GM19452 (cell line): ENCODE results near the gene ADAMTS16.

Experiments
- ATAC-seq: cut with Tn5 transposase; IDR thresholded peaks from one replicate; pipeline ENCODE4 v1.9.1; 2021; ENCODE audit not compliant: unreplicated experiment

Gene ADAMTS16

DNA sequence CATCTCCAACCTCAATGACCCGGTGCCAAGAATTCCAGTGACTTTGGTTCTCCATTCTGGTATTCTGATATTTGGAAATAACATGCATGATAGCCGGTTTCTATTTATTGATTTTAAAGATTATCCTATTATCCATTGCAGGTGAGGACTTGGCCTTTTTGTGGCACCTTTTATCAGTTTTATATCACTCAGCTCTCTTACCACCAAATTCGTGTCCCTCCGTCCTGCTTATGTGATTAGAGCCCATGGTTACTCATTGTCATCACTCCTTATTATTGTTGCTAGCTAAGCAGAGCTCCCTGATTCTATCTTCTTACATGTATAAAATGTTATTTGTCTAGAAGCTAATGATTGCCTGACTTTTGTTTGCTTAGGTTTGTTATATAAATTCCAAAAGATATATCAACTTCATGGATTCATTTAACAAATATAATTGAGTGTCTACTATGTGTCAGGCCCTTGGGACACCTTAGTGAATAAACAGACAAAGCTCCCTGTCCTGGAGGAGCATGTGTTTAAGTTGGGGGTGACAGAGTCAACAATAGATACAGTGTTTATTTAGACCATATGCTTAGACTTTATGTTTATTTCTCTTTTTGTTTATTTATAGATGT lies 138.2 kb downstream of the ADAMTS16 start:
- no peak for ATAC-seq

GRCh38 chr5:5278815-5279381 lies 138.8 kb downstream of the ADAMTS16 start:
- ATAC-seq, result no peak

DNA sequence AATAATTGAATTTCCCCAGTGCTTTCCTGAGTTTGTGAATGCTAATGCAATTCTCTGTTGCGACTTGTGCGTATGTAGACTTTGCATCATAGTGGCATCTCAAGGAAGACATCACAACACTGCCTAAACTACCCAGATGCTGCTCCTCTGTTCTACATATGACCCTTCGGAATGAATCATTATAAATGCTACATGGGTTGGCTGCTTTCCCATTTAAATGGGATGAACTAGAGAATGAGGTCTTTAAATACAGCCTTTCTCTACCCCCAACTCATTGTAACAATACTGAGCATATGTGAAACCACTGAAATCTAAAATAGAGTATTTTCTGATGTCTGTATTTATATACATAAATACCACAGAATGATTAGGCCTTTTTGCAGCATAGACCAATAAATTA lies 145.8 kb downstream of the ADAMTS16 start:
- no peak for ATAC-seq

- ATAC-seq, result no peak
These were observed 147.3 kb downstream of the ADAMTS16 start for GRCh38 chr5:5287419-5287818.

DNA sequence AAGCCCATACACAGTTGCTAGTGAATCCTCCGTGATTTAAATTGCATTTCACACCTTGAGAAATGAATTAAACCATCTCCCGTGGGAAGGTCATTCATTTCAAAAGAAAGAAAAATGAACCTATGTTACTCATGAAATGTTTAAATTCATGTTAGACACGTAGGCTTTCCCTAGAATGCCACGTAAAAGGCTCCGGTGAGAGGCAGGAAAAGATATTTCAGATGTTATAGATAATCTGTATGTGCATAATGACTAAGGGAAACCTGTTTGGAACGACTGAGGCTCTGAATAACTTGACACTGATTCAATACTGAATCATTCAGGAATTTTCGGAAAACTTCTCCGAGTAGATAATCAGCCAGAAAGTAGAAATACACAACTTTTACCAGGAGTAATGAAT lies 148.1 kb downstream of the ADAMTS16 start:
- ATAC-seq, result no peak

- no peak for ATAC-seq
These were observed 149.4 kb downstream of the ADAMTS16 start for GRCh38 chr5:5289537-5289936.

DNA sequence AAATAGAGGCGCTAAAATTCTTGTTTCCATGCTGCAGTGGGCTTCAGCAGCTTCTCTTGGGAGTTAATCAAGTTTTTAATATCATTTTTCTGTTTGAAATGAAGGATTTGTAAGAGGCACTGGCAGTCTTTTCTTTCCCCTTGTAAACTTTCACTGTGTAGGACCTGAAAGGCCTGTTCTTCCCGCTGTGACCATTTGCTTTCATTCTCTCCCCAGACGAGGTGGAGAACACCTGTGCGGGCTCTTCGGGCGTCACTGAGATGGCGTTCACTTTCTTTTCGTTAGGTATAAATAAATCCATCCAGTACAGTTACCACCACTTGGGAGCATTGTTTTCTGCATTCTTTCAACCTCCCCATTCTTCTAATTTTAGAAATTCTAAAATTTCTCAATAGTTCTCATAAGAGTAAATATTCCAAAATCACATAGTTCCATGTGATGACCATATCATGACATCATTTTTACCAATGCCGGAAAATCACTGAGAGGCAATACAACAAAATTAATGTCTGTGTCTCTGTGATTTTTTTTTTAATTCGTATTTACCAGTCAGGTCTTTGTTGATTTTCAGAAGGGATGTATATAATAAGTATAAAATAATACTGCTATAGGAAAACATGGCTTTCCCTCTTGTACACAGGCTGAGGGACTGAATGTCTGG lies 150.7 kb downstream of the ADAMTS16 start:
- ATAC-seq, result no peak

GRCh38 chr5:5291357-5291756 lies 151.2 kb downstream of the ADAMTS16 start:
- no peak for ATAC-seq

DNA sequence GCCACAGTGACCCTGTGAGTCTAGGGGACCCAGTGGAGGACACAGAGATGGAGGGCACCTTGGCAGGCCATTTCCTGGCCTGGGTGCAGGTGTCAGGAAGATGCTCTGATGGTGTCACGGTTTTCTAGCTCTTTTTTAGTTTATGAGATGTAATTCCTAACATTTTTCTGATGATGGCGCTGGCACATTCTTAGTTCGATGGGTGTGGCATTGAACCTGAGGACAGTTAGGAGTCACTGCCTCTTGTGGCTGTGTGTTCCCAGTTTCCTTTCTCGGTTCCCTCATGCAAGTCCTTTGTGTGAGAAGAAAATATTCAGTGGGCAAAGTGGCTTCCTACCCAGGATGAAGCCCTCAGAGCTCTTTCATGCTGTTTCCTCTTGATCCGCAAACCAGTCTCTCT lies 152.9 kb downstream of the ADAMTS16 start:
- ATAC-seq, result no peak

GRCh38 chr5:5294429-5294828 lies 154.3 kb downstream of the ADAMTS16 start:
- ATAC-seq, result no peak

DNA sequence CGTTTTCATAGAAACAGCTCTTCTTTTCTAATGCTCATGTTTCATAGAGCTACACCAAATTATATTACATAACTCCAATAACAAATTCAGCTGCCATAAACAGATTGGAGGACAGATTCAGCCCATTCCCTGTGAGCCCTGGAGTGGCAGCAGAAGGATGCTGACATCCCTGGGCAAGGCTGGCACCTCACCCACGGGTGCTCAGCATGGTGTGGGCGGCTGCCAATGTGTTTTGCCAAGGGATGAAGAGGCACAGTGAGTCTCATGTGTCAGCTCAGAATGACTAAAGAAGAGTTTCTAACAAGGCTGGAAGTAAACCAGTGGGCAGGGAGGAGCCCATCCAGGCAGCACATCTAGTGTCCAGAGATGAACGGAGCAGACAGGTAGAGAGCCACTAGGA lies 155.2 kb downstream of the ADAMTS16 start:
- no peak for ATAC-seq

GRCh38 chr5:5296051-5296450 lies 155.9 kb downstream of the ADAMTS16 start:
- ATAC-seq, result no peak

DNA sequence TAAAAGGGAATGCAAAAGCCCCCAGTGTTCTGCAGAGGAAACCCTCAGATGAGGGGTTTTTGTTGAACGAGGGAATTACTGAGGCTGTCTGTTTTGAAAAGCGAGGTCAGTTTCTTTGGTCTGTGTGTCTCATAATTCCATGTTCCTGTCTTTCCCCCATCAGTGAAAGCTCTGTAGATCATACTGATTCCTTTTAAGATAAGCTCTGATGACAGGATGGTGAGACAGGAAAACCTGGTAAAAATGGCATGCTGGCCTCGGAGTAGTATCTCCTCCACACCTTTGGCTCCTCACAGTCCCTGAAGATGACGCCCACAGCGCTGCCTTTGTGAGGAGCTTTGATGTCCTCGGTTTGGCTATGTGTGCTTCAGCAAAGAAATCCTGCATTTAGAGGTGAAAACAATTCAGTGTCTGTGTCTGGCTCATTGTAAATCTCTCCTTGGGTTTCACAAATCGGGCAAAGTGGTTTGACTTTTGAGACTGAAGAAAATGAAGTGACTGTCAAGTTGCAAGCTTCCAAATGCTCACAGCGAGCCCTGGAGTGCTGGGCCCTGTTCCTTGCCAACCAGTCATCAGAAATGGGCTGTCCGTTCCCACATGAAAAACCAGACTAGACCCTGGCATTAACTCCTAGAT lies 157.4 kb downstream of the ADAMTS16 start:
- ATAC-seq, result no peak

GRCh38 chr5:5298068-5298633 lies 158.0 kb downstream of the ADAMTS16 start:
- no peak for ATAC-seq

DNA sequence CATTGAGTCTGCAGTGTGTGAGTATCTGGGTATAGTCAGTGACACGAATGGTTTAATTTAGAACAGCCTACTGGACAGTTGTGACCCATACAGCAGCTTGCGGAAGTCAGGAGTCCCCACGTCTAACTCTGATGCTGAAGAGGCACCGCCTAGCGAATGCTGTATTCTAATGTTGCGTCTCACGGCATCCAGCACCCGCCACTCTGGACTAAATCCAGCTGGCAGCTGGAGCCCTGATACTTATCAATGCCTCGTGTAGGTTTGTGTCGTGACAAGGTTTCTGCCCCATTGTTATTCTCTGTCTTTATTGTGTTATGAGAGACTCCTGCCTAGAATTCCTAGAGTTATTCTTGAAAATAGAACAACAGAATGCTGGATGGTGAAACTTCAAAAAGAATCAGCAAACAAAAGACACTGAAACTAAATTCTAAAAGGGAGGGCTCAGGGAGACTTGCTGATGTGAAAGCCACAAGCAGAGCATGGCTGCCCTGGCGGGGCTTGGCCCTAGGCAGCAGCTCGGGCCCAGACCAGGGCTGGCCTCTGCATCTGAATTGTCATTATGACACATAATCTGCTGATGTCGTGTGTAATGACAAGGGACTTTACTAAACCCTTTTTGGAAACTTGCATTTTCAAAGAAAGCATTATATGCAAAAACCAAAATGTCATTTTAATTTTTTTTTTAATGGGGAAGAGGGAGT lies 158.9 kb downstream of the ADAMTS16 start:
- ATAC-seq, result no peak

GRCh38 chr5:5301176-5301575 lies 161.0 kb downstream of the ADAMTS16 start:
- no peak for ATAC-seq

- no peak for ATAC-seq
These were observed 162.1 kb downstream of the ADAMTS16 start for GRCh38 chr5:5302201-5302600.

DNA sequence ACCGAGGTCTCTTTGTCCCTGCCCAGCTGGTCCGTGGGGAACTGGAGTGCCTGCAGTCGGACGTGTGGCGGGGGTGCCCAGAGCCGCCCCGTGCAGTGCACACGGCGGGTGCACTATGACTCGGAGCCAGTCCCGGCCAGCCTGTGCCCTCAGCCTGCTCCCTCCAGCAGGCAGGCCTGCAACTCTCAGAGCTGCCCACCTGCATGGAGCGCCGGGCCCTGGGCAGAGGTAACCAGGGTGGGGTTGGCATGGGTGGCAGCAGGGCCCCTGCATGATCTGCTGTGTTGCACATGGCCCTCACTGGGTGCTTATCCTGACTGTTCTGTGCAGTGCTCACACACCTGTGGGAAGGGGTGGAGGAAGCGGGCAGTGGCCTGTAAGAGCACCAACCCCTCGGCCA lies 163.1 kb downstream of the ADAMTS16 start:
- ATAC-seq, result no peak

DNA sequence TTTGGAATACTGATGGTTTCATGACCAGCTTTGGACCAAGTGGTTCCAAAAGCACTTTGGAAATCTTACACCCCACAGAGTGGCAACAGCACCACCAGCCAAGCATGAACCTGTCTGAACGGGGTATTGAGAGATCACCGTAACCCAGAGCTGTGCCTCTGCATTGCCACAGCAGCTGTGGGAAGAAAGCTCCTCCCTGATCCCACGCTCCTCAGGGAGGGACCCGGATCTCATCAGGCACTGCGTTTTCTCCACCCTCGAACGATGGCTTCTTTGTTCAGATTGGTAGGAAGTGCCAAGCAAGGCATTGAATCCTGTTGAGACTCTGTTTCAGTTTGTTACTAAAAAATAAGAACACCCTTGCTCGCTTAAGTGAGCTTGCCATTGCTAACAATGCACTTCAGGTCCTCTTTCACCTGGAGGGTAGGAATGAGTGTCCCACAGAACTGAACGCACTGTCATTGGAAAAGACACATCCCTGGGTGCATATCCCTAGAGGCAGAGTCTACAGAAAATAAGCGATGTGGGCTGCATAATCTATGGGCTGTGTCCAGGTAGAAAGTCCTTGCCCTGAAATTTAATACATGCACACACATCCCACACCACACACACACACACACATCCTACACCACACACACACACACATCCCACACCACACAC lies 164.4 kb downstream of the ADAMTS16 start:
- ATAC-seq, result no peak

DNA sequence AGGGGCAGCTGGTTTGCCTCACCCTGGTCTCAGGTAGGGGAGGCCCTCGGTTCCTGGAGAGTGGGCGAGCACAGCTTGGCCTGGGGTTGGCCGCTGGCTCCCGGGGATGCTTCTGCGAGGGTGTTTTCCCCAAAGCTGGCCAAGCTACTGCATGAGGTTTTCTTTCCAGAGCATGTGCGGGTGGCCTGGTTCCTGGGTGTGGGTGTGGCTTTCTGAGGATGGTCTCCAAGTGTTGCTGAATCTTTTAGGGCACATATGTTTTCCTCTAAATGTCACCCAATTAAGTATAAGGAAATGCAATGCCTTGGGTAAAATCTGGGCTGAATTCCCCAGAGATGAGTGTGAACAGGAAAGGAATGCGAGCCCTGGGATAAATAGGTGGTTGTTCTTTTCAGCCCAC lies 166.6 kb downstream of the ADAMTS16 start:
- no peak for ATAC-seq

DNA sequence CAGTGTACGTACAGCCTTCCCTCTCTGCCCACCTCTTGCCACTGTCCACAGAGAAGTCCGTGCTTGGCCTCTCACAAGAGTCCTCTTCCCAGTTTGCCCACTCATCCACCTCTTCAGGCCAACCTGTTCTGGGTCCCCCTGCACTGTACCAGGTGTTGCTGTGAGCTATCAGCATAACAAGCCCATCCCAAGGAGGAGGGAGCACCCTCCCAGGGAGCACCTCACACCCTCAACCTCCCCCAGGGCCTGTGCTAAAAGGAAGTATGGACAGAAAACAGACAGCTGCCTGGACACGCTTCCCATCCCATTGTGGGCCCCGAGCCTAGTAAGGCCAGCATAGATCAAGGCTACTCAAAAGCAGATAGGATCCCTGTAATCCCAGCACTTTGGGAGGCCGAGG lies 168.2 kb downstream of the ADAMTS16 start:
- ATAC-seq, result no peak
